Fibroblast of skin of abdomen (primary cell): Measurements from ENCODE around the gene ZBED1. TPM values are rescaled to one million over a fixed set of nuclear protein-coding genes. Genes with fewer than 3 reads are reported as not detected.
"Not testable (repeated sequence)": the region's sequence is repeated elsewhere in the genome, so short reads cannot be mapped to it uniquely, and the experiment has no call there.

Source experiments
- DNase-seq: peaks from one replicate; pipeline ENCODE4 v3.0.0-alpha.2; 2013
- polyA plus RNA-seq, 2 experiments: library from polyadenylated mRNA; unstranded; fragments of 120-200 nt; gene quantifications; one replicate each; pipeline ENCODE4 v1.2.1, GENCODE V29; 2013; ENCODE audit not compliant: insufficient read length in 2 of 2

ZBED1 gene
- 25.7 TPM for polyA plus RNA-seq (2013, experiment 1 of 2; ENCODE audit: insufficient read length)
- polyA plus RNA-seq (2013, experiment 2 of 2; ENCODE audit: insufficient read length), result 27.0 TPM

- DNase-seq, result peak; percentile 42
These were observed at the start of gene ZBED1, which contains the start of gene DHRSX for GRCh38 chrX:2500803-2501558. Gene ZBED1 (minus strand): TSS chrX:2500976. CDS start chrX:2490719, 10,257 bp downstream. Gene DHRSX (minus strand): TSS chrX:2500976. CDS start chrX:2500925, 51 bp downstream.

DNA sequence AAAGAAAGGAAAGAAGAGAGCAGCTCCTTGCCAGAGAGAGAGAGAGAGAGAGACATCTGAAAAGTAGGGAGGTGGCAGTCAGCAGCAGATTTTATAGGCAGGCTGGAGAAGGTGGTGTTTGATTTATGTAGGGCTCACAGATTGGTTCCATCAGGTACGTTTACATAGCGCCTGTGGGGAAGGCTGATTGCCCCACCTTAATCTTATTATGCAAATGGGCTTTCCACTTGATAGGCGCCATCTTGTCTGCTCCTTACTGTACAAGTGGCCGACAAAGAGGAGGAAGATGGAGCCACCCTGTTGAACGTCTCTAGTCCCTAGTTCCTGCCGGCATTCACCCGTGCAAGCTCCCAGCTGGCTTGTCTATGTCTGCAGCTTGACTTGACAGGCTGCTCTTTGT, 49.1 kb upstream of the ZBED1 start:
- DNase-seq, result no peak

DNA sequence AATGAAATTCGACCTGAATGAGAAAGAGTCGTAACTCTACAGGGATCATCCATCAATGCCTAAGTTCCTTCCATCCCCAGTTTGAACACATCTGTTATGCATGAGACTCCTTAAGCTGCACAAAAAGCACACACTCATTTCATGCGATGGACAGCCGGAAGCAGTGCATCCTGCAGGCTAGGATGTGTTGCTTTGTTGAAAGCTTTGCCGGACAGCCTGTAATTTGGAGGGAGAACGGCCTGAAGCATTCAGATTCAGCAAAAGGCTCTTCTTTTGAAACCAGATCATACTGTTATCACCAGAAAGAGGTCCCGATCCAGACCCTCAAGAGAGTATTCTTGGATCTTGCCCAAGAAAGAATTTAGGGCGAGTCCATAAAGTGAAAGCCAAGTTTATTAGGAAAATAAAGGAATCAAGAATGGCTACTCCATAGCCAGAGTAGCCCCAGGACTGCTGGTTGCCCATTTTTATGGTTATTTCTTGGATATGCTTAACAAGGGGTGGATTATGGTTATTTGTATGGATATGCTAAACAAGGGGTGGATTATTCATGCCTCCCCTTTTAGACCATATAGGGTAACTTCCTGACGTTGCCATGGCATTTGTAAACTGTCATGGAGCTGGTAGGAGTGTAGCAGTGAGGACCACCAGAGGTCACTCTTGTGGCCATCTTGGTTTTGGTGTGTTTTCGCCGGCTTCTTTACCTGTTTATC, 48.1 kb upstream of the ZBED1 start:
- no peak for DNase-seq

DNA sequence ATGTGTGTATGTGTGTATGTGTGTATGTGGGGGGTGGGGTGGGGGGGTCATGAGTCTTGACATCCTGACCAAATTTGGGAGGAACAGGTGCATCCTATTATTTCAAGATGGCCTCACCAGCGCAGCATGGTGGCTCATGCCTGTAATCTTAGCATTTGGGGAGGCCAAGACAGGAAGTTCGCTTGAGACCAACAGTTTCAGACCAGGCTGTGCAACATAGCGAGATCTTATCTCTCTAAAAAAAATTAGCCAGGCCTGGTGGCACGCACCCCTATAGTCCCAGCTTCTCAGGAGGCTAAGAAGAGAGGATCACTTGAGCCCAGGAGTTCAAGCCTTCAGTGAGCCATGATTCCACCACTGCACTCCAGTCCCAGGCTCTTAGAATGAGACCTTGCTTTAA, 47.0 kb upstream of the ZBED1 start:
- DNase-seq, result no peak

DNA sequence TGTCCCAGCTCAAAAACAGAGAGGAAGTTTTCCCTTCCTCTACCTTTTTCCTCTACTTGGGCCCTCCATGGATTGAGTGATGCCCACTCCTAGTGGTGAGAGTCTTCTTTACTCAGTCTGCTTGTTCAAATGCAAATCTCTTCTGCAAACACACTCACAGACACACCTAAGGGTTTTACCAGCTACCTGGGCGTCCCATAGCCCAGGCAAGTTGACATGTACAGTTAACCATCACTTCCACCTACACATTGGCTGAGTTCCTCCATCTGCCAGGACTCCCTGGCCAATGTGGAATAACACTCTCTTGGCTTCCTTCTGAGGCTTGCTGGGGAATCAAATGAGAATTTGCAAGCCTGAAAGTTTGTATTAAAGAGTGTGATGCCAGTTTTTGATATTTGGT, 45.7 kb upstream of the ZBED1 start:
- DNase-seq, result no peak

GRCh38 chrX:2545144-2545543, 44.4 kb upstream of the ZBED1 start:
- DNase-seq, result no peak

DNA sequence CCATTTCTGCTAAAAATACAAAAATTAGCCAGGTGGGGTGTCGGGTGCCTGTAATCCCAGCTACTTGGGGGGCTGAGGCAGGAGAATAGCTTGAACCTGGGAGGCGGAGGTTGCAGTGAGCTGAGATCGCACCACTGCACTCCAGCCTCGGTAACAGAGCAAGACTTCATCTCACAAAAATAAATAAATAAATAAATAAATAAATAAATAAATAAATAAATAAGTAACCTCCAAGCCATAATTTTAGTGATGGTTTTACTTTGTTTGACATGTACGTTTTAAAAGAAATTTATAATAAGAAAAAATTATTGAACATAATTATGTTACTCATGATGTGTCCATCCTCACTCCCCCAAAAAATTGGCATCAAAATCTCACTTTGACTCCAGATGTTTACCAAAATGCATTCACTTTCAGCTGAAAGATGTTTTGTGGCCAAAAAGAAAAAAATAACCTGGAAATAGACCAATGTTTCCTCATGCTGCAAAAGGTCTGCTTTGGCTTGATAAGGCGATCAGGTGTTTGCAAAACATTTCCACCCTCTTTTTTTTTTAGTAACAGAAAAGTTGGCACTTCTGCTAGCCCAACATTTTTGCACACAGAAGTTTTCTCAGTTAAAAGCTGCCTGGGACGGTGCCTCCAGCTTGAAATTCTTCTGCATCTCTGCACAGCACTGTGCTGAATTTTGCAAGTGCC, 42.2 kb upstream of the ZBED1 start:
- no peak for DNase-seq

GRCh38 chrX:2541603-2542002, 40.8 kb upstream of the ZBED1 start:
- DNase-seq, result no peak

DNA sequence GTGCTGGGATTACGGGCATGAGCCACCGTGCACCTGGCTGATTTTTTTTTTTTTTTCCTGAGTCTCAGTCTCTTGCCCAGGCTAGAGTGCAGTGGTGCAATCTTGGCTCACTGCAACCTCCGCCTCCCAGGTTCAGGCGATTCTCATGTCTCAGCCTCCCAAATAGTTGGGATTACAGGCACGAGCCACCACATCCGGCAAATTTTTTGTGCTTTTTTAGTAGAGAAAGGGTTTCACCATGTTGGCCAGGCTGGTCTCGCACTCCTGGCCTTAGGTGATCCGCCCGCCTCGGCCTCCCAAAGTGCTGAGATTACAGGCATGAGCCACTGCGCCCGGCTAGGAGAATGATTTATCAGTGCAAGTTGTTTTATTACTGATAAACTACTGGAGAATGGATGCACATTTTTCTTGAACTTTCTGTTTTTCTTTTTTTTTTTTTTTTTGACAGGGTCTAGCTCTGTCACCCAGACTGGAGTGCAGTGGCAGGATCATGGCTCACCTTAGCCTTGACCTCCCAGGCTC, 39.7 kb upstream of the ZBED1 start:
- no peak for DNase-seq

GRCh38 chrX:2539586-2539985, 38.8 kb upstream of the ZBED1 start:
- DNase-seq, result no peak

GRCh38 chrX:2538031-2538757, 37.4 kb upstream of the ZBED1 start:
- no peak for DNase-seq

- no peak for DNase-seq
These were observed 36.2 kb upstream of the ZBED1 start for GRCh38 chrX:2536974-2537373.

DNA sequence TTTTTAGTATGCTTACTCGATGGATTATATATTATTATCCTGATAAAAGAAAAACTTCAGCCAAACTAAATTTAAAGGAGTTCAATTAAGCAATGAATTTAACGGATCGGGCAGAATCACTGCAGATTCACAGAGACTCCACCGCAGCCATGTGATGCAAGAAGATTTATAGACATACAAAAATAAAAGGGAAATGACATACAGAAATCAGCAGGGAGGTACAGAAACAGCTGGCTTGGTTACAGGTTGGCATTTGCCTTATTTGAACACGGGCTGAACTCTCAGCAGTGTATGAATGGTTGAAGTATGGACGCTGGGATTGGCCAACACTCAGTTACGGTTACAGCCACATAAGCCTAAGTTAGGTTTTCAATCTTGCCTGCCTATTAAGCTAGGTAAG, 35.4 kb upstream of the ZBED1 start:
- no peak for DNase-seq

DNA sequence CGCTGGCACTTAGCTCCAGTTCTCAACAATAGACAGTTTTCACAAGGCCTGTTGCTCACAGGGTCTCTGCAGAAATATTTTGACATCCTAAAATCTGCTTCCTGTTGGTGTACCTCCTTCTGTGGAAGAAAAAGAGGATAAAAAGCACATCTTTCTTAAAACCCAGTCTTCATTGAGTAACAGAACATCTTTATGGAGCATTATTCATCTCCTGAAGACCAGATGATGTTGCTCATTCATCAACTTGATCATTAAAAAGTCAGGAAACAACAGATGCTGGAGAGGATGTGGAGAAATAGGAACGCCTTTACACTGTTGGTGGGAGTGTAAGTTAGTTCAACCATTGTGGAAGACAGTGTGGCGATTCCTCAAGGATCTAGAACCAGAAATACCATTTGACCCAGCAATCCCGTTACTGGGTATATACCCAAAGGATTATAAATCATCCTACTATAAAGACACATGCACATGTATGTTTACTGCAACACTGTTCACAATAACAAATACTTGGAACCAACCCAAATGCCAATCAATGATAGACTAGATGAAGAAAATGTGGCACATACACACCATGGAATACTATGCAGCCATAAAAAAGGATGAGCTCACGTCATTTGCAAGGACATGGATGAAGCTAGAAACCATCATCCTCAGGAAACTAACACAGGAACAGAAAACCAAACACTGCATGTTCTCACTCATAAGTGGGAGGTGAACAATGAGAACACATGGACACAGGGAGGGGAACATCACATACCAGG, 33.7 kb upstream of the ZBED1 start:
- not testable (repeated sequence) for DNase-seq

DNA sequence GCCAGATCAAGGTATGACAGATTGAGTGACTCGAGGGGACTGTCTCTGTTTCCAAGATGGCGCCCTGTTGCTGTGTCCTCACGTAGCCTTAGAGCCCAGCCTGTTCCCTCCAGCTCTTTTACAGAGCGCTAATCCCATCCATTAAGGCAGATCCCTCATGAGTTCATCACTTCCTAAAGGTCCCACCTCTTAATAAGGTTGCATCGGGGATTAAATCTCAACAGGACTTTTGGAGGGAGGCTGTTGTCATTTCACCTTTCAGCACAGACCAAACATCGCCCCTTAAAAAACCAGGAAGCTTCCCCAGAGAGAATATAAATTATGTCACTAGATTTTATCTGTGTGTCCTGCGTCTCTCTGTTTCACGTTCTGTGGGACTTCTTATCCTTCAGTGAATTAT, 32.6 kb upstream of the ZBED1 start:
- DNase-seq, result no peak

DNA sequence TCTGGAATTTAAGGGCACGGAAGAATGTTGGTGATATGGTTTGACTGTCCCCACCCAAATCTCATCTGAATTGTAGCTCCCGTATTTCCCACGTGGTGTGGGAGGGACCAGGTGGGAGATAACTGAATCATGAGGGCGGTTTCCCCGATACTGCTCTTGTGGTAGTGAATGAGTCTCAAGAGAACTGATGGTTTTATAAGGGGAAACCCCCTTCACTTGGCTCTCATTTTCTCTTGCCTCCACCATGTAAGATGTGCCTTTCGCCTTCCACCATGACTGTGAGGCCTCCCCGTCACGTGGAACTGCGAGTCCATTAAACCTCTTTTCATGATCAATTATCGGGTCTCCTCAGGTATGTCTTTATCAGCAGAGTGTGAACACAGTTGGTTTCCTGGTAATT, 25.6 kb upstream of the ZBED1 start:
- no peak for DNase-seq

DNA sequence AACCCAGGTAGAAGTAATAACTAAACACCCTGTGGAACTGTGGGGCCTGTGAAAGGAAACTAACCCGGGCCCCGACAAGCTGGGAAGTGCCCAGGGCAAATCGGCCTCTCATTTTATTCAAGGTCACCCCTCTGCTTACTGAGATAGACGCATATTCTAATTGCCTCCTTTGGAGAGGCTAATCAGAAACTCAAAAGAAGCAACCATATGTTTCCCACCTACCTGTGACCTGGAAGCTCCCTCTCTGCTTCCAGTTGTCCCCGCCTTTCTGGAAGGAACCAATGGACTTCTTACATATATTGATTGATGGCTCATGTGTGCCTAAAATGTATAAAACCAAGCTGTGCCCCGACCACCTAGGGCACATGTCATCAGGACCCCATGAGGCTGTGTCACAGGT, 23.1 kb upstream of the ZBED1 start:
- no peak for DNase-seq

GRCh38 chrX:2521927-2522386, 21.2 kb upstream of the ZBED1 start:
- no peak for DNase-seq

GRCh38 chrX:2521092-2521926, 20.5 kb upstream of the ZBED1 start:
- no peak for DNase-seq

DNA sequence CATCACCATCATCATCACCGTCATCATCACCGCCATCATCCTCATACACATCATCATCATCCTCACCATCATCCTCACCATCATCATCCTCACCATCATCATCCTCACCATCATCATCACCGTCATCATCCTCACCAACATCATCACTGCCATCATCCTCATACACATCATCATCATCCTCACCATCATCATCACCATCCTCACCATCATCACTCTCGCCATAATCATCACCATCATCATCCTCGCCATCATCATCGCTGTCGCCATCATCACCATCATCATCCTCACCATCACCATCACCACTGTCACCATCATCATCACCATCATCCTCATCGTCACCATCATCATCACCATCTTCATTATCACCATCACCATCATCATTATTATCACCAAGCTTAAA, 19.8 kb upstream of the ZBED1 start:
- no peak for DNase-seq

DNA sequence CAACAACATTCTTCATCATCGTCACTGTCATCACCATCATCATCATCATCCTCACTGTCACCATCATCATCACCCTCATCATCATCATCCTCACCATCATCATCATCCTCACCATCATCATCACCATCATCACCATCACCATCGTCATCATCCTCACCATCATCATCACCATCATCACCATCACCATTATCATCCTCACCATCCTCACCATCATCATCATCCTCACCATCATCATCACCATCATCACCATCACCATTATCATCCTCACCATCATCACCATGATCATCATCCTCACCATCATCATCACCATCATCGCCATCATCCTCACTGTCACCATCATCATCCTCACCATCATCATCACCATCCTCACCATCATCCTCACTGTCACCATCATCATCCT, 18.9 kb upstream of the ZBED1 start:
- not testable (repeated sequence) for DNase-seq
